GM19239 (cell line): Measurements from ENCODE around the gene TNFSF10.
"Not testable (repeated sequence)": the region's sequence is repeated elsewhere in the genome, so short reads cannot be mapped to it uniquely, and the experiment has no call there.

Source experiments
- DNase-seq: peaks from one replicate; pipeline ENCODE4 v3.0.0; 2011; ENCODE audit warnings: low spot score; ENCODE audit not compliant: insufficient read length
- FAIRE-seq: peaks from 2 replicates; lab custom pipeline; 2011; peaks lifted over from hg19 to GRCh38; lab: Jason Lieb, UNC

TNFSF10 gene

GRCh38 chr3:172546105-172546504, 22.9 kb upstream of the TNFSF10 start:
- FAIRE-seq = no peak
- no peak for DNase-seq

- DNase-seq = no peak
- no peak for FAIRE-seq
Observed at GRCh38 chr3:172544404-172544803, 21.2 kb upstream of the TNFSF10 start.

GRCh38 chr3:172543884-172544283, 20.7 kb upstream of the TNFSF10 start:
- FAIRE-seq (no peak), DNase-seq (no peak)

GRCh38 chr3:172543419-172543818, 20.2 kb upstream of the TNFSF10 start:
- FAIRE-seq = no peak
- DNase-seq = no peak

- no peak for DNase-seq
Observed at GRCh38 chr3:172542999-172543398, 19.8 kb upstream of the TNFSF10 start.

GRCh38 chr3:172541945-172542488, 18.8 kb upstream of the TNFSF10 start:
- FAIRE-seq (no peak), DNase-seq (no peak)

More at GRCh38 chr3:172542999-172543398, 19.8 kb upstream of the TNFSF10 start:
- no peak for FAIRE-seq

- FAIRE-seq (no peak), DNase-seq (no peak)
Observed at GRCh38 chr3:172540049-172540448, 16.8 kb upstream of the TNFSF10 start.

- no peak for FAIRE-seq
- no peak for DNase-seq
Observed at GRCh38 chr3:172539273-172539672, 16.0 kb upstream of the TNFSF10 start.

GRCh38 chr3:172538368-172539151, 15.3 kb upstream of the TNFSF10 start:
- no peak for DNase-seq
- FAIRE-seq = no peak

- no peak for DNase-seq
- FAIRE-seq = no peak
Observed at GRCh38 chr3:172537507-172538158, 14.4 kb upstream of the TNFSF10 start.

- no peak for FAIRE-seq
- no peak for DNase-seq
Observed at GRCh38 chr3:172536993-172537419, 13.8 kb upstream of the TNFSF10 start.

GRCh38 chr3:172536505-172536904, 13.3 kb upstream of the TNFSF10 start:
- FAIRE-seq (no peak), DNase-seq (no peak)

- DNase-seq (no peak), FAIRE-seq (peak; percentile 62)
Observed at GRCh38 chr3:172530566-172530965, 7.3 kb upstream of the TNFSF10 start.

- DNase-seq (no peak), FAIRE-seq (no peak)
Observed at GRCh38 chr3:172530101-172530561, 6.9 kb upstream of the TNFSF10 start.

- DNase-seq (no peak), FAIRE-seq (no peak)
Observed at GRCh38 chr3:172528677-172529076, 5.4 kb upstream of the TNFSF10 start.

GRCh38 chr3:172527306-172527705, 4.1 kb upstream of the TNFSF10 start:
- FAIRE-seq = no peak
- no peak for DNase-seq

GRCh38 chr3:172525116-172525613, 1.9 kb upstream of the TNFSF10 start:
- FAIRE-seq (no peak), DNase-seq (no peak)

- DNase-seq (no peak), FAIRE-seq (no peak)
Observed at GRCh38 chr3:172524611-172525010, 1.4 kb upstream of the TNFSF10 start.

- peak; percentile 74 for FAIRE-seq
- not testable (repeated sequence) for DNase-seq
Observed at GRCh38 chr3:172521837-172522726, 1.1 kb downstream of the TNFSF10 start.

GRCh38 chr3:172520301-172520831, 2.9 kb downstream of the TNFSF10 start:
- DNase-seq (no peak), FAIRE-seq (peak; percentile 87)
